ENCODE data around the gene PPP1R11.

DNA sequence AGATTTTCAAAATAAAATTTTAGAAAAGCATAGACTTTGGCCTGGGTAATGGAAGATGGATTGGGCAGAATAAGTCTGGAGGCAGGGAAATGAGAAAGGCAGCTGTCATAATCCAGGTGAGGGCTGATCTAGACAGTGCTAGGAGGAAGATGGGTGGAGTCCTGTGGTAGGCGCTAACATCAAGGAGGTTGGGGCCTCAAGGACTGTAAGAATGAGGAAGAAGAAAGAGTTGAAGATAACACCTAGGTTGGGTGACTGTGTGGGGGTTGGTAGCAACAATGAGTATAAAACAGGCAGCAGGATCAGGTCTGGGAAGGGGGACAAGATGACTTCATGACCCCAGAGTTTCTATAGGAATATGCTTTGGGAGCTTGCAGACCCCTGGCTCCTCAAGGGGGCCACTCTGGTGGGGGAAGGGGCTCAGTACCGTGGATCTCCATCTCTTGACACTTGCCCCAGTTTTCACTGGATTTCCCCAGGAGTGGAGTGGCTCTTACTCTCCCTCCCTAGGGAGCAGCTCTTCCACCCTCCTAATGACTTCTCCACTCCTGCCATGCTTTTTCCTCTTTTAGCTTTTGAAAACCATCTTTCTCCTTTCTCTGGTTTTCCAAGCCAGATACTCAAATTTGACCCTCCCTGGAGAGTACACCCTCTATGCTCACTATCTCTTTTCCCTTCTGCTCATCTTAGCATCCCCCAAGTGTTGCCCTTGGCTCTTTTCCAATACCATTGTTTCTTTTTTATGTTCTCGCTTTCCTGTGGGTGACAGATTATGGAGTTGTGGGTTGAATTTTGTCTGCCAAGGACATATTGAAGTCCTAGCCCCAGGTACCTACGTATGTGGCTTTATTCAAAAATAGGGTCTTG is 31.1 kb downstream of the PPP1R11 start:
- no peak for TF ChIP-seq CTCF (conservative IDR thresholded peaks at IDR 0.05; ENCODE audit: low read depth, low read length)
- TF ChIP-seq EZH2phosphoT487 (IDR thresholded peaks at IDR 0.05; ENCODE audit: borderline replicate concordance, low read length) = no peak
- TF ChIP-seq EZH2 (IDR thresholded peaks at IDR 0.05; ENCODE audit: low read length, unreplicated experiment) = no peak

Measured in PC-3 (cell line).